H9 (cell line): ENCODE data around the gene PIP5K1A. TPM values are rescaled to one million over a fixed set of nuclear protein-coding genes. Genes with fewer than 3 reads are reported as not detected.

Experiments used
- DNase-seq: peaks from one replicate; pipeline ENCODE4 v3.0.0-alpha.2; 2017
- H2AFZ ChIP-seq: one replicate; pipeline ENCODE4 v1.6.1; 2013; ENCODE audit warnings: mild to moderate bottlenecking, low read length, control low read depth, moderate library complexity
- H2AK5ac ChIP-seq: 2 replicates; pipeline ENCODE4 v1.6.1; 2013; ENCODE audit warnings: low read length, control low read depth, mixed read lengths; ENCODE audit not compliant: insufficient read length
- H2BK120ac ChIP-seq: one replicate; pipeline ENCODE4 v1.6.1; 2013; ENCODE audit warnings: low read depth, mild to moderate bottlenecking, low read length, control low read depth, inconsistent platforms; ENCODE audit not compliant: poor library complexity, severe bottlenecking
- H2BK12ac ChIP-seq: 2 replicates; pipeline ENCODE4 v1.6.1; 2013; ENCODE audit warnings: low read length, control low read depth, mixed read lengths, low read depth; ENCODE audit not compliant: insufficient read length
- H2BK15ac ChIP-seq: 2 replicates; pipeline ENCODE4 v1.6.1; 2013; ENCODE audit warnings: low read depth, low read length, control low read depth
- H2BK20ac ChIP-seq: one replicate; pipeline ENCODE4 v1.6.1; 2013; ENCODE audit warnings: low read depth, mild to moderate bottlenecking, low read length, control low read depth, inconsistent platforms; ENCODE audit not compliant: poor library complexity, severe bottlenecking
- H2BK5ac ChIP-seq: 2 replicates; pipeline ENCODE4 v1.6.1; 2013; ENCODE audit warnings: low read length, control low read depth, mixed read lengths; ENCODE audit not compliant: insufficient read length
- H3K14ac ChIP-seq: 2 replicates; pipeline ENCODE4 v1.6.1; 2013; ENCODE audit warnings: low read length, control low read depth; ENCODE audit not compliant: insufficient read depth
- H3K18ac ChIP-seq: 2 replicates; pipeline ENCODE4 v1.6.1; 2013; ENCODE audit warnings: low read depth, mild to moderate bottlenecking, mixed read lengths, low read length, control low read depth; ENCODE audit not compliant: insufficient read length
- H3K23ac ChIP-seq: 2 replicates; pipeline ENCODE4 v1.6.1; 2013; ENCODE audit warnings: low read length, control low read depth, mixed read lengths, low read depth; ENCODE audit not compliant: insufficient read length
- H3K23me2 ChIP-seq: 2 replicates; pipeline ENCODE4 v1.6.1; 2013; ENCODE audit warnings: low read depth, mild to moderate bottlenecking, mixed read lengths, low read length, control low read depth; ENCODE audit not compliant: insufficient read length, poor library complexity, severe bottlenecking
- H3K27ac ChIP-seq: 2 replicates; pipeline ENCODE4 v1.5.1; 2013; ENCODE audit warnings: low read length, control low read depth, mixed read lengths, low read depth; ENCODE audit not compliant: insufficient read length
- H3K27me3 ChIP-seq: 2 replicates; pipeline ENCODE4 v1.6.1; 2013; ENCODE audit warnings: low read length, control low read depth, inconsistent platforms; ENCODE audit not compliant: insufficient read depth
- H3K4ac ChIP-seq: 2 replicates; pipeline ENCODE4 v1.6.1; 2013; ENCODE audit warnings: low read depth, mild to moderate bottlenecking, control low read depth, inconsistent platforms, low read length, moderate library complexity
- H3K4me1 ChIP-seq: 2 replicates; pipeline ENCODE4 v1.6.1; 2013; ENCODE audit warnings: low read length, control low read depth, inconsistent platforms; ENCODE audit not compliant: insufficient read depth
- H3K4me2 ChIP-seq: 2 replicates; pipeline ENCODE4 v1.6.1; 2013; ENCODE audit warnings: low read length, control low read depth, mixed read lengths; ENCODE audit not compliant: insufficient read length, insufficient read depth
- H3K56ac ChIP-seq: 2 replicates; pipeline ENCODE4 v1.6.1; 2013; ENCODE audit warnings: low read depth, mild to moderate bottlenecking, mixed read lengths, low read length, control low read depth; ENCODE audit not compliant: insufficient read length
- H3K79me1 ChIP-seq: 2 replicates; pipeline ENCODE4 v1.6.1; 2013; ENCODE audit warnings: low read depth, mild to moderate bottlenecking, moderate library complexity, low read length, control low read depth, inconsistent platforms; ENCODE audit not compliant: insufficient read depth, poor library complexity, severe bottlenecking
- H3K79me2 ChIP-seq: 2 replicates; pipeline ENCODE4 v1.6.1; 2013; ENCODE audit warnings: low read length, control low read depth, inconsistent platforms; ENCODE audit not compliant: insufficient read depth
- H3K9ac ChIP-seq: 2 replicates; pipeline ENCODE4 v1.6.1; 2013; ENCODE audit warnings: low read length, control low read depth, mixed read lengths; ENCODE audit not compliant: insufficient read length; ENCODE audit errors: extremely low read depth
- H3K9me3 ChIP-seq: one replicate; pipeline ENCODE4 v1.6.1; 2013; ENCODE audit warnings: low read depth, low read length, inconsistent platforms; ENCODE audit not compliant: control insufficient read depth
- H3T11ph ChIP-seq: one replicate; pipeline ENCODE4 v1.6.1; 2013; ENCODE audit warnings: mild to moderate bottlenecking, low read length, control low read depth, inconsistent platforms
- H4K20me1 ChIP-seq: one replicate; pipeline ENCODE4 v1.6.1; 2013; ENCODE audit not compliant: control insufficient read depth, insufficient read length, insufficient read depth
- H4K5ac ChIP-seq: 2 replicates; pipeline ENCODE4 v1.6.1; 2013; ENCODE audit warnings: low read depth, mild to moderate bottlenecking, mixed read lengths, low read length, control low read depth; ENCODE audit not compliant: insufficient read length
- H4K8ac ChIP-seq: replicated peaks from 2 replicates; pipeline ENCODE4 v1.6.1; 2013; ENCODE audit warnings: low read length, control low read depth, mixed read lengths, low read depth; ENCODE audit not compliant: insufficient read length
- H4K91ac ChIP-seq: 2 replicates; pipeline ENCODE4 v1.6.1; 2013; ENCODE audit warnings: low read depth, mild to moderate bottlenecking, moderate library complexity, mixed read lengths, low read length, control low read depth; ENCODE audit not compliant: insufficient read length
- H3K27ac Mint-ChIP-seq, 3 experiments: 2 replicates in 2 of 3; 3 replicates in 1 of 3; pipeline ENCODE4 v1.8.0; 2020 to 2021; ENCODE audit warnings: mixed read lengths in 3 of 3, mild to moderate bottlenecking in 1 of 3, moderate library complexity in 1 of 3
- H3K27me3 Mint-ChIP-seq: 2 replicates; pipeline ENCODE4 v1.8.0; 2021; ENCODE audit warnings: low read depth, mild to moderate bottlenecking, moderate library complexity, mixed read lengths
- H3K36me3 Mint-ChIP-seq, 3 experiments: 2 replicates in 2 of 3; 3 replicates in 1 of 3; pipeline ENCODE4 v1.8.0; 2020 to 2021; ENCODE audit warnings: low read depth in 3 of 3, mixed read lengths in 3 of 3; ENCODE audit not compliant: insufficient read depth in 1 of 3
- H3K4me1 Mint-ChIP-seq, 2 experiments: 2 replicates each; pipeline ENCODE4 v1.8.0; 2020; ENCODE audit warnings: mixed read lengths in 2 of 2
- H3K4me3 Mint-ChIP-seq, 2 experiments: 2 replicates in 1 of 2; 3 replicates in 1 of 2; pipeline ENCODE4 v1.8.0; 2020 to 2021; ENCODE audit warnings: mild to moderate bottlenecking in 2 of 2, mixed read lengths in 2 of 2, moderate library complexity in 1 of 2
- H3K9me3 Mint-ChIP-seq, 2 experiments: 2 replicates in 1 of 2; 3 replicates in 1 of 2; pipeline ENCODE4 v1.8.0; 2020; ENCODE audit warnings: mild to moderate bottlenecking in 2 of 2, mixed read lengths in 2 of 2, moderate library complexity in 1 of 2
- WGBS: extraction: QIAGEN DNeasy Blood & Tissue Kit; methylation state at CpG from one replicate; pipeline ENCODE4 v1.1.7; 2013; ENCODE audit warnings: missing lambda C conversion rate, low lambda C conversion rate, mixed read lengths; ENCODE audit not compliant: insufficient read length; ENCODE audit errors: extremely low coverage; 5-methylcytosine and 5-hydroxymethylcytosine counted together
- total RNA-seq: library from RNA; stranded (reverse); gene quantifications from 2 replicates; pipeline ENCODE4 v1.2.1, GENCODE V29; 2021
- TF ChIP-seq, protein P1 (sequence below): fragments of 200-600 bp; sonication (generic); conservative IDR thresholded peaks from 3 replicates; pipeline ENCODE4 v1.8.0; 2021; ENCODE audit warnings: antibody characterized with exemption, mild to moderate bottlenecking

PIP5K1A gene
- total RNA-seq, 1 experiment from 2014 or later: 94.6 TPM

DNA sequence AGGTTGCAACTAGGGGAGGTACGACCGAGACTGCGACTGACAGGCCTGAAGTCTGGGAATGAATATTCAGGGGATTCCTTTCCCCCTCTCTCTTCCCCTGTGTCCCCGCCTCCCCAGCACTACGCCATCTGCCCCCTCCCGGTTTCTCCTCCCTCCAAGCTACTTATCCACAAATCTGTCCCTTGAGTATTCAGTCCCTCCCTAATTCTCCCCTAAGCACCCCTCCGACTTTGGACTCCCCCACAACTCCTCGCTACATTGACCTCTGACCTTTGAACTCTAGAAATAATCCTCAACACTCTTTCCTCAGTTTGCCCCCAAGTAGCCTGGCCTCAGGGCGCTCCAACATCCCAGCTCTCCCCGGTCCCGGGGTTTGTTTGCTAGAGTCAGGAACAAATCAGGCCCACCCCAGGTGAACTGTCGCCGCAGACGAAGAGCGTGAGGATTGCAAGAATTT, 33.0 kb upstream of the PIP5K1A start:
- Mint-ChIP-seq H3K27ac (peak overlapping the region; percentile 96 to 99 (median 98); a peak in 6 of 7 replicates), H3K4me1 (peaks cover 21 to 25% of the 10 kb centered on the region in 2 experiments), H3K27me3 (peaks cover 3% of the 10 kb centered on the region; the same call in 1 of the 2 replicates), H3K9me3 (no peaks in the 10 kb centered on the region; a peak in 1 of 5 replicates), H3K4me3 (peak overlapping the region; percentile 96 to 98), H3K36me3 (peaks cover 19 to 47% (median 43%) of the 10 kb centered on the region in 3 experiments; a peak in 6 of 7 replicates)
- Histone ChIP-seq H3K9ac (peak overlapping the region; percentile 81), H3K9me3 (no peaks in the 10 kb centered on the region), H3K27ac (peak overlapping the region; percentile 7), H3K79me1 (no peaks in the 10 kb centered on the region), H4K20me1 (no peaks in the 10 kb centered on the region), H3T11ph (no peak overlapping the region), H2BK12ac (no peak overlapping the region), H2AK5ac (no peak overlapping the region), H3K14ac (no peak overlapping the region), H3K4me2 (peak overlapping the region; percentile 70), H3K79me2 (no peaks in the 10 kb centered on the region), H3K27me3 (no peaks in the 10 kb centered on the region), H3K56ac (no peak overlapping the region), H3K4me1 (0 out of 2 replicates have a peak, but pooled peaks cover 4% of the 10 kb centered on the region), H3K18ac (no peak overlapping the region), H4K91ac (no peak overlapping the region), H2BK20ac (no peak overlapping the region), H2BK5ac (no peak overlapping the region), H3K23me2 (peaks cover 13% of the 10 kb centered on the region), H2BK15ac (no peak overlapping the region), H2BK120ac (no peak overlapping the region), H3K23ac (no peak overlapping the region), H3K4ac (no peak overlapping the region), H4K5ac (no peak overlapping the region), H2AFZ (peak overlapping the region; percentile 17), H4K8ac (no peak overlapping the region)
- peak; percentile 84 for DNase-seq
- WGBS: no CpG with 5 or more reads among the region's 15 CpGs
- TF ChIP-seq, protein P1, sequence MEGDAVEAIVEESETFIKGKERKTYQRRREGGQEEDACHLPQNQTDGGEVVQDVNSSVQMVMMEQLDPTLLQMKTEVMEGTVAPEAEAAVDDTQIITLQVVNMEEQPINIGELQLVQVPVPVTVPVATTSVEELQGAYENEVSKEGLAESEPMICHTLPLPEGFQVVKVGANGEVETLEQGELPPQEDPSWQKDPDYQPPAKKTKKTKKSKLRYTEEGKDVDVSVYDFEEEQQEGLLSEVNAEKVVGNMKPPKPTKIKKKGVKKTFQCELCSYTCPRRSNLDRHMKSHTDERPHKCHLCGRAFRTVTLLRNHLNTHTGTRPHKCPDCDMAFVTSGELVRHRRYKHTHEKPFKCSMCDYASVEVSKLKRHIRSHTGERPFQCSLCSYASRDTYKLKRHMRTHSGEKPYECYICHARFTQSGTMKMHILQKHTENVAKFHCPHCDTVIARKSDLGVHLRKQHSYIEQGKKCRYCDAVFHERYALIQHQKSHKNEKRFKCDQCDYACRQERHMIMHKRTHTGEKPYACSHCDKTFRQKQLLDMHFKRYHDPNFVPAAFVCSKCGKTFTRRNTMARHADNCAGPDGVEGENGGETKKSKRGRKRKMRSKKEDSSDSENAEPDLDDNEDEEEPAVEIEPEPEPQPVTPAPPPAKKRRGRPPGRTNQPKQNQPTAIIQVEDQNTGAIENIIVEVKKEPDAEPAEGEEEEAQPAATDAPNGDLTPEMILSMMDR: no peak
